Measurements from ENCODE around the gene AKT3. TPM values are rescaled to one million over a fixed set of nuclear protein-coding genes. Genes with fewer than 3 reads are reported as not detected.

The AKT3 gene
- total RNA-seq, 1 experiment from 2014 or later, result 133 TPM

- Histone ChIP-seq H3F3A (ENCODE audit: insufficient read depth, low read depth) (no peaks in the 10 kb centered on the region), H3K36me3 (ENCODE audit: low read depth) (no peaks in the 10 kb centered on the region), H3K9me3 (ENCODE audit: insufficient read depth, low read depth) (no peaks in the 10 kb centered on the region), H4K20me1 (ENCODE audit: insufficient read depth) (no peaks in the 10 kb centered on the region), H3K4me3 (no peak overlapping the region), H2AFZ (no peak overlapping the region), H3K27me3 (ENCODE audit: insufficient read depth, low read depth) (no peaks in the 10 kb centered on the region), H3K4me2 (no peak overlapping the region), H3K79me2 (ENCODE audit: low read depth) (no peaks in the 10 kb centered on the region), H3K4me1 (replicated peaks; ENCODE audit: insufficient read depth) (no peaks in the 10 kb centered on the region), H3K9me2 (ENCODE audit: insufficient read depth) (no peaks in the 10 kb centered on the region), H3K27ac (no peak overlapping the region)
- ChIA-PET POLR2A (ENCODE audit: unreplicated experiment) (no interaction called here), CTCF (no interaction called here)
- no peak for DNase-seq
- intact Hi-C loops (cut with micrococcal nuclease; ENCODE audit: unreplicated experiment), result no loop called here
- TF ChIP-seq CTCF (conservative IDR thresholded peaks at IDR 0.05) (no peak), EZH2 (IDR thresholded peaks at IDR 0.05; ENCODE audit: low read depth) (no peak)
- no TSS peak for BruUV-seq (replicated peaks)
Measured at GRCh38 chr1:243455760-243456651, 394.0 kb downstream of the AKT3 start.

GRCh38 chr1:243454328-243454997 is 395.6 kb downstream of the AKT3 start:
- no peaks in the 10 kb centered on the region for H3K9me2 ChIP-seq (ENCODE audit: insufficient read depth)
- H3K27me3 ChIP-seq (ENCODE audit: insufficient read depth, low read depth), result no peaks in the 10 kb centered on the region
- H3K79me2 ChIP-seq (ENCODE audit: low read depth), result no peaks in the 10 kb centered on the region
- no peaks in the 10 kb centered on the region for H3K9me3 ChIP-seq (ENCODE audit: insufficient read depth, low read depth)
- H2AFZ ChIP-seq, result no peak overlapping the region
- no TSS peak for BruUV-seq (replicated peaks)
- no peaks in the 10 kb centered on the region for H3K4me1 ChIP-seq (replicated peaks; ENCODE audit: insufficient read depth)
- TF ChIP-seq EZH2 (IDR thresholded peaks at IDR 0.05; ENCODE audit: low read depth), result no peak
- TF ChIP-seq CTCF (conservative IDR thresholded peaks at IDR 0.05), result no peak
- H4K20me1 ChIP-seq (ENCODE audit: insufficient read depth), result no peaks in the 10 kb centered on the region
- ChIA-PET CTCF (no interaction called here), POLR2A (ENCODE audit: unreplicated experiment) (no interaction called here)
- H3K36me3 ChIP-seq (ENCODE audit: low read depth), result no peaks in the 10 kb centered on the region
- H3K27ac ChIP-seq, result no peak overlapping the region
- no peaks in the 10 kb centered on the region for H3F3A ChIP-seq (ENCODE audit: insufficient read depth, low read depth)
- DNase-seq, result no peak
- H3K4me2 ChIP-seq, result no peak overlapping the region
- intact Hi-C loops (cut with micrococcal nuclease; ENCODE audit: unreplicated experiment), result no loop called here
- no peak overlapping the region for H3K4me3 ChIP-seq

GRCh38 chr1:243452092-243452491 is 398.0 kb downstream of the AKT3 start:
- Histone ChIP-seq H3K79me2 (ENCODE audit: low read depth) (no peaks in the 10 kb centered on the region), H3K27me3 (ENCODE audit: insufficient read depth, low read depth) (no peaks in the 10 kb centered on the region), H3K4me1 (replicated peaks; ENCODE audit: insufficient read depth) (no peaks in the 10 kb centered on the region), H4K20me1 (ENCODE audit: insufficient read depth) (no peaks in the 10 kb centered on the region), H3K4me2 (no peak overlapping the region), H3K4me3 (no peak overlapping the region), H3K9me2 (ENCODE audit: insufficient read depth) (no peaks in the 10 kb centered on the region), H3K27ac (no peak overlapping the region), H3F3A (ENCODE audit: insufficient read depth, low read depth) (no peaks in the 10 kb centered on the region), H3K9me3 (ENCODE audit: insufficient read depth, low read depth) (no peaks in the 10 kb centered on the region), H3K36me3 (ENCODE audit: low read depth) (no peaks in the 10 kb centered on the region), H2AFZ (no peak overlapping the region)
- TF ChIP-seq CTCF (conservative IDR thresholded peaks at IDR 0.05) (no peak), EZH2 (IDR thresholded peaks at IDR 0.05; ENCODE audit: low read depth) (no peak)
- DNase-seq, result no peak
- POLR2A ChIA-PET (ENCODE audit: unreplicated experiment), result no interaction called here
- CTCF ChIA-PET, result interaction anchor here (0.6 kb wide), 1 partner anchor 17 kb away, joined by 4 read pairs; no protein-coding TSS in a partner anchor
- intact Hi-C loops (cut with micrococcal nuclease; ENCODE audit: unreplicated experiment), result no loop called here
- BruUV-seq (replicated peaks), result no TSS peak

All from PC-9 (cell line).